ENCODE measurements around the gene BEND6.
"Not testable (repeated sequence)": the region's sequence is repeated elsewhere in the genome, so short reads cannot be mapped to it uniquely, and the experiment has no call there.

The BEND6 gene

GRCh38 chr6:56986611-56987010, 31.7 kb downstream of the BEND6 start:
- DNase-seq, result no peak

GRCh38 chr6:56988145-56988544, 33.2 kb downstream of the BEND6 start:
- no peak for DNase-seq

GRCh38 chr6:56992036-56992435, 37.1 kb downstream of the BEND6 start:
- no peak for DNase-seq

GRCh38 chr6:56992703-56993102, 37.8 kb downstream of the BEND6 start:
- no peak for DNase-seq

GRCh38 chr6:56995347-56995902, 40.5 kb downstream of the BEND6 start:
- no peak for DNase-seq

GRCh38 chr6:56996401-56996800, 41.5 kb downstream of the BEND6 start:
- DNase-seq, result no peak

GRCh38 chr6:56999049-56999448, 44.1 kb downstream of the BEND6 start:
- no peak for DNase-seq

GRCh38 chr6:56999748-57000147, 44.8 kb downstream of the BEND6 start:
- DNase-seq, result not testable (repeated sequence)

- DNase-seq, result no peak
These were observed 47.3 kb downstream of the BEND6 start for GRCh38 chr6:57002197-57002596.

GRCh38 chr6:57004292-57004691, 49.4 kb downstream of the BEND6 start:
- DNase-seq, result no peak

GRCh38 chr6:57006101-57006500, 51.2 kb downstream of the BEND6 start:
- DNase-seq, result no peak

GRCh38 chr6:57008069-57008468, 53.2 kb downstream of the BEND6 start:
- not testable (repeated sequence) for DNase-seq

GRCh38 chr6:57013521-57013926, 58.6 kb downstream of the BEND6 start:
- no peak for DNase-seq

- no peak for DNase-seq
These were observed 62.2 kb downstream of the BEND6 start for GRCh38 chr6:57017069-57017468.

- DNase-seq, result no peak
These were observed 62.9 kb downstream of the BEND6 start for GRCh38 chr6:57017841-57018240.

GRCh38 chr6:57019434-57019833, 64.5 kb downstream of the BEND6 start:
- DNase-seq, result no peak

- no peak for DNase-seq
These were observed 66.3 kb downstream of the BEND6 start for GRCh38 chr6:57021086-57021720.

GRCh38 chr6:57024321-57024720, 69.4 kb downstream of the BEND6 start:
- no peak for DNase-seq

GRCh38 chr6:57024775-57025174, 69.9 kb downstream of the BEND6 start:
- no peak for DNase-seq

- DNase-seq, result no peak
These were observed 71.1 kb downstream of the BEND6 start for GRCh38 chr6:57026001-57026400.

- DNase-seq, result no peak
These were observed 72.4 kb downstream of the BEND6 start for GRCh38 chr6:57027301-57027700.

GRCh38 chr6:57029213-57029612, 74.3 kb downstream of the BEND6 start:
- DNase-seq, result no peak

GRCh38 chr6:57033228-57033627, 78.3 kb downstream of the BEND6 start:
- DNase-seq, result no peak

GRCh38 chr6:57035549-57035948, 80.6 kb downstream of the BEND6 start:
- no peak for DNase-seq

GRCh38 chr6:57038906-57039305, 84.0 kb downstream of the BEND6 start:
- DNase-seq, result no peak

Data from stimulated activated CD4-positive, alpha-beta T cell treated with anti-CD3 and anti-CD28 coated beads, Interleukin-4, amount 100 ng/mL, for 4 hours (primary cell).